GM18505 (cell line): ENCODE measurements around the gene CYB5R3.
"Not testable (repeated sequence)": the region's sequence is repeated elsewhere in the genome, so short reads cannot be mapped to it uniquely, and the experiment has no call there.

Source experiments
- ATAC-seq: cut with Tn5 transposase; IDR thresholded peaks from one replicate; pipeline ENCODE4 v1.9.1; 2021; ENCODE audit not compliant: unreplicated experiment
- POLR2A ChIP-seq: IDR thresholded peaks from 4 replicates; pipeline ENCODE4 v1.6.1; 2011; ENCODE audit warnings: borderline replicate concordance; ENCODE audit not compliant: insufficient read depth, insufficient read length; ENCODE audit errors: extremely low read depth

Gene CYB5R3

DNA sequence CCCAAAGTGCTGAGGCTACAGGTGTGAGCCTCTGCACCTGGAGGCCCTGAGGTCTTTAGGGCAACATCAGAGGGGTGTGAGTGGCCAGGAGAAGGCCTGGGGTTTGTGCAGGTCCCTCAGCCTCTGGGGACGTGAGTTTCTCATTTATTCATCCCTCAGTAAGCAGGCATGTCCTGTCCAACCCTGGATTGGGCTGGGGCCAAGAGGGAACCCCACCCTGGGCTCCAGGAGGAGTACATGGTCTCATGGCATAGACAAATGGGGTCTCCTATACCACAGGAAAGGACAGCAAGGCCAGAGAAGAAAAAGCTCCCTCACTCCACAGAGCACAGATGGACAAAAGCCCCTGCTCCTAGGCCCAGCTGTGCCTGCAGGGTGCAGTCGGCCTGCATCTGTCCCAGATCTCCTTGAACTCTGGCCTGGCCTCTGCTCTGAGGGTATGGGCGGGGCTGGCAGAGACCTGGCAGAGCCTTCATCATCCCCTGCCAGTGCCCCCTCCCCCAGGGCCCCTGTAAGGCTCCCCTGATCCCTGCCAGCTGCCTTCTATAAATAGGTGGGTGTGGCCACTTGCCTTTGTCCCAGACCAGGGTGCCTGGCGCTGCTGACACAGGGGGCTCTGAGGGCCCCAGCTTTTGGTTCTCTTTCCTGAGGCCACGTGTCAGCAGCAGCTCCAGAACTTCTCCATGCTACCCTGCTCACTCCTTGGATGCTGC, 36.9 kb upstream of the CYB5R3 start:
- no peak for TF ChIP-seq POLR2A
- no peak for ATAC-seq

DNA sequence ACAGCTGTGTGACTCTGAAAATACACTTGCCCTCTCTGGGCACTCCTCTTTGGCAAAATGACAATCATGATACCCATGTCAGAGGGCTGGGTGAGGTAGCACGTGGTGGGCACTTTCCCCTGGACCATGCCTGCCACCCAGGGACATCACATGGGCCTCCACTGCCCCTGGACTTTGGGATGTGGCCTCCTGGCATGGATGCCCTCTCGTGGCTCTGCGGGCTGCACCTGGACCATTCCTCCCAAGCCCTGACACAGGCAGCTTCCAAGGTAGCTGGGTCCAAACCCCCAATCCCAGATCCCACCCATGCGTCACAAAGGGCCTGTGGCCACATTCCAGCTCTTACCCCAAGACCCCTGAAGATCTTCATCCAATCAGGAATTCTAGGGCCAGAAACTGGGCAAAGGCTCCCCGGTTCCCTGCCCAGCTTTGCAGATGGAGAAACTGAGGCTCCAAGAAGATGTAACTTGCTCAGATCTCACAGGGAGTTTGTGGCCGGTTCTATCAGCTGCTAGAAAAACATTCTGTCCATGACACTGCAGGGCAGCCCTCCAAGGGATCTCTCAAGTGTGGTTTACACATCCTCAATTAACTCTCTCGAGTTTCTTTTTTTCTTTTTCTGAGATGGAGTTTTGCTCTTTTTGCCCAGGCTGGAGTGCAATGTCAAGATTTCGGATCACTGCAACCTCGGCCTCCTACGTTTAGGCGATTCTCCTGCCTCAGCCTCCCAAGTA, 35.4 kb upstream of the CYB5R3 start:
- no peak for ATAC-seq
- TF ChIP-seq POLR2A = no peak

DNA sequence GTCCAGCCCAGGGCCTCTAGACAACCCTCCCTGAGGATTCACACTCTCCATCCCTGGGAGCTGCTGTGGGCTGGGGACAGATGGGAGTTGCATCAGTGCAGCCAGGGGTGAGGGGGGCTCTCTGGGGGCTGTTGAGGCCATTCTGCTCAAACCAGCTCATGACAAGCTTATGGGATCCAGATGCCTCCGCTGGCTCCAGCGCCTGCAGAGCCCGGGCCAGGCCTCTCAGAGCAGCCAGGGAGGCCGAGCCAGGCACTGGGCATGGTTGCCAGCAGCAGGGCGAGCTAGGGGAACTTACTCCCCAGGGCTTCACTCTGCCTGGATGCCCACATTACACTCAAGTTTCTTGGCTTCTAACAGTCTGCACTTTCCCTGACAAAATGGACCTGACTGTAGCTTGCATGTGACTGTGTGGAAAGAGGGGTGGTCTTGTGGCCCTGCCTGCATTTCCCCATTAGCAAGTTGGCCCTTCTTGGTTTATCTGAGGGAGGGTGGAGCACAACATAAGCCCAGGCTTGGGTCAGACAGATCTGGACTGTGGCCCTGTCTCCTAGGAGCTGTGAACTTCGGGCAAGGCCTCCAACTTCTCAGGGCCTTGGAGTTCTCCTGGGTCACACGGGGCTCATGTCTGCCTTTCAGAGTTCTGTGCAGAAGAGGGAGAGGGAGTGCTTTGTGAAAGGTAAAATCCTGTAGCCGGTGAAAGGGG, 34.5 kb upstream of the CYB5R3 start:
- ATAC-seq = no peak
- no peak for TF ChIP-seq POLR2A

DNA sequence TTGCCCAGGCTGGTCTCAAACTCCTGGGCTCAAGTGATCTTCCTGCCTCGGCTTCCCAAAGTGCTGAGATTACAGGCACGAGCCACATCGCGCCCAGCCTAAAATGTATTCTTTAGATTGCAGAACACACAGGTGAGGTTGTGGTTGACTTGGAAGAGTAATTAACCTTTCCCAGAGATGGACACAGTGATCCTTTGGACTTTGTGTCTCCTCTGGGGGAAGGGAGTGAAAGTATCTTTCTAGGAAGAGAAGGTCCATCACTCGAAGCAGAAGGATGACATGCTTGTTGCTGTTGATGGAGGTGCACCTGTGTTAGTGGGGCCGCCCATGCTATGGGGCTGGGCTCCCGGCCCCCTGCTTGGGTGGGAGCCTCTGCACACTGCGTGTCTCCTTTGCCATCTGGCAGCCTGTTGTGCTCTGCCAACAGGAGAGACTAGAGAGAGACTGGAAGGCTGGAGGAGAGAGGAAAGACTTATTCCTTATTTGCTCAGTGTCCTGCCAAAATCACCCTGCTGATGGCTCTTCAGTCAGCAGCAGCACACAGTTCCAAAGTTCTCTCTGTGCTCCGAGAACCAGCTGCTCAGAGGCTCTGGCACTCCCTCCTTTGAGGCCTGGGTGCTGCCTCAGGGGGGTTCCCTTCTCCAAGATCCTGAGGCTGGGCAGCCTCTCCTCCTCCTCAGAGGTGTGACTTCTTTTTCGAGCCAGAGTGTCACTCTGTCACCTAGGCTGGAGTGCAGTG, 33.1 kb upstream of the CYB5R3 start:
- no peak for TF ChIP-seq POLR2A
- ATAC-seq = no peak

DNA sequence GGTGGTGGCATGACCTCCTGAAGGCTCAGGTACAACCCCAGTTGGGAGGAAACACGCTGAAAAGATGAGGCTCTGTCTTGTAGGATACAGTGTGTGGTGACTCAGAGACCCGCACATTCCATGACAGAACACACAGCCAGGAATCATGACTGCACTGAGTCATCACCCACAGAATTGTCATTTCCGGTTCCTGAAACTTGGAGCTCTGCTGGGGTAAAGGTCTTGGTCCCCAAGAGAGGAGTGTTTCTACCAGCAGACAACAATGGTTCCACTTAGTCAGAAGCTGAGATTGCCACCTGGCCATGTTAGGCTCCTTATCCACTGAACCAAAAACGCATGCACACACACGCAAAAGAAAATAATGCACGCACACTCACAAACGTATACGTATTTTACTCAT, 31.5 kb upstream of the CYB5R3 start:
- no peak for ATAC-seq
- TF ChIP-seq POLR2A = no peak

DNA sequence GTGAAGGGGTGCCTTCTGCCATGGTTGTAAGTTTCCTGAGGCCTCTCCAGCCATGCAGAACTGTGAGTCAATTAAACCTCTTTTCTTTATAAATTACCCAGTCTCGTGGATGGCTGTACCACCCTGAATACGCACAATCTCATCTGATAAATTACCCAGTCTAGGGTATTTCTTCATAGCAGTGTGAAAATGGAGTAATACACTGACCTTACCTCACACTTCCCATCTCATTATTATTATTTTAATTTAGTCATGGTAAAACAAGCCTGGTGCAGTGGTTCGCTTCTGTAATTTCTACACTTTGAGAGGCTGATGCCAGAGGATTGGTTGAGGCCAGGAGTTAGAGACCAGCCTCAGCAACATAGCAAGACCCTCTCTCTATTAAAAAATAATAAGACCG, 30.5 kb upstream of the CYB5R3 start:
- no peak for TF ChIP-seq POLR2A
- ATAC-seq = no peak

DNA sequence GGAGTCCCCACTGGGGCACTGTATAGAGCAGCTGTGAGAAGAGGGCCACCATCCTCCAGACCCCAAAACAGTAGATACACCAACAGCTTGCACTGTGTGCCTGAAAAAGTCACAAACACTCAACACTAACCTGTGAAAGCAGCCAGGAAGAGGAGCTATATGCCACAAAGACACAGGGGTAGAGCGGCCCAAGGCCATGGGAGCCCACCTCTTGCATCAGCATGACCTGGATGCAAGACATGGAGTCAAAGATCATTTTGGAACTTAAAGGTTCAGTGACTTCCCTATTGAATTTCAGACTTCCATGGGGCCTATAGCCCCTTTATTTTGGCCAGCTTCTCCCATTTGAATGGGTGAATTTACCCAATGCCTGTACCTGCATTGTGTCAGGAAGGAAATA, 29.7 kb upstream of the CYB5R3 start:
- ATAC-seq = no peak

DNA sequence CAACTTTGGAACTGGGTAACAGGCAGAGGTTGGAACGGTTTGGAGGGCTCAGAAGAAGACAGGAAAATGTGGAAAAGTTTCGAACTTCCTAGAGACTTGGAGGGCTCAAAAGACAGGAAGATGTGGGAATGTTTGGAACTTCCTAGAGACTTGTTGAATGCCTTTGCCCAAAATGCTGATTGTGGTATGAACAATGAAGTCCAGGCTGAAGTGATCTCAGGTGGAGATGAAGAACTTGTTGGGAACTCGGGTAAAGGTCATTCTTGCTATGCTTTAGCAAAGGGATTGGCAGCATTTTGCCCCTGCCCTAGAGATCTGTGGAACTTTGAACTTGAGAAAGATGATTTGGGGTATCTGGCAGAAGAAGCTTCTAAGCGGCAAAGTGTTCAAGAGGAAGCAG, 28.7 kb upstream of the CYB5R3 start:
- not testable (repeated sequence) for ATAC-seq

More for the DNA sequence above, 29.7 kb upstream of the CYB5R3 start:
- TF ChIP-seq POLR2A = no peak

DNA sequence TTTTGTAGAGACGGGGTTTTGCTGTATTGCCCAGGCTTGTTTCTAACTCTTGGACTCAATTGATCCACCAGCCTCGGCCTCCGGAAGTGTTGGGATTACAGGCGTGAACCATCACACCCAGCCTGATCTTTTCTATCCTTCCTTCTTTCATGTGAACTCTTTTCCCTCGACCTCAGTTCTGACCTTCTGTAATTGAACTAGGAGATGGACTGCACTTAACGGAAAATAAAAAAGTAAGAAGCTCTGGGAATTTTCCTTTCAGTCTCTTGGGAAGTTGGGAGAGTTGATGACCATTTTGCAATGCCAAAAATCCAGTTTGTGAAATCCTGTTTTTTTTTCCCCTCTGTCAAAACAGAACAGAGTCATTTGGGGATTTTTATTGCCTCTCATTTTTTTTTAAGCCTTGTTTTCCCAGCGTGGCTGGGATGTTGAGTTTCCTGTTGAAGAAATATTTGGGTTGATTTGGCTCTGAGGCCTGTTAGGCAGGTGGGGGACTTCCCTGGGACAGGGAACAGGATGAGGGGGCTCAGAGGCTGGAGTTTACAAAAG, 26.9 kb upstream of the CYB5R3 start:
- no peak for ATAC-seq
- no peak for TF ChIP-seq POLR2A

DNA sequence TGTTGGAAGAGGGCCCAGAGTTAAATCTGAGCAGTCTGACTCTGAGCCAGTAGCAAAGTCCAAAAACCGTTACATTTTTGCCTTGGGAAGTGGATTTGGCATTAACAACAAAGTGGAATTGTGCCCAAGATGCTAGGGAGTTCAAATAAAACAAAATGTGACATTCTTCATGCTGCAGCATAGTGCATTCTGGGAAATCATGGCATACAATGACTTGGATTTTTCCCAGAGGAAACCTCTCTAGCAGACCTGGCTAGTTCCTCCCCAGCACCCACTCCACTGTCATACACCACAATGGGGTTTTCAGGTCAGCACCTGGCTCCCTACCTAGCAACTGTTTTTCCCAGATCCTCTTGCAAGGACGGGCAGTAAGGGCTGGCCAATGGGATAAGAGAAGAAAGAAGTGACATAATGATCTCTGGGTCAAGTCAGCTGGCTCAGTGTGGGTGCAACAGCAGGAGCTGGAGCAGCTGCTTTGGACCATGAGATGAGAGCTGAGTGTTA, 24.8 kb upstream of the CYB5R3 start:
- ATAC-seq = no peak

DNA sequence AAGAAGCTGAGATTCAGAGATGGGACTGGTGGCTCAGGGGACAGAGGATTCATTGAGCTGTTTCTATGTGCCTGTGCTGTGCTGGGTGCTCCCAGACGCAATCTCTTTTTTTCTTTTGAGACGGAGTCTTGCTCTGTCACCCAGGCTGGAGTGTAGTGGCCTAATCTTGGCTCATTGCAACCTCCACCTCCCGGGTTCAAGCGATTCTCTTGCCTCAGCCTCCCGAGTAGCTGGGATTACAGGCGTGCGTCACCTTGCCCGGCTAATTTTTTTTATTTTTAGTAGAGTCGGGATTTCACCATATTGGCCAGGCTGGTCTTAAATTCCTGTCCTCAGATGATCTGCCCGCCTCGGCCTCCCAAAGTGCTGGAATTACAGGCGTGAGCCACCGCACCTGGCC, 23.9 kb upstream of the CYB5R3 start:
- ATAC-seq = not testable (repeated sequence)

More for the DNA sequence above, 24.8 kb upstream of the CYB5R3 start:
- TF ChIP-seq POLR2A = no peak

DNA sequence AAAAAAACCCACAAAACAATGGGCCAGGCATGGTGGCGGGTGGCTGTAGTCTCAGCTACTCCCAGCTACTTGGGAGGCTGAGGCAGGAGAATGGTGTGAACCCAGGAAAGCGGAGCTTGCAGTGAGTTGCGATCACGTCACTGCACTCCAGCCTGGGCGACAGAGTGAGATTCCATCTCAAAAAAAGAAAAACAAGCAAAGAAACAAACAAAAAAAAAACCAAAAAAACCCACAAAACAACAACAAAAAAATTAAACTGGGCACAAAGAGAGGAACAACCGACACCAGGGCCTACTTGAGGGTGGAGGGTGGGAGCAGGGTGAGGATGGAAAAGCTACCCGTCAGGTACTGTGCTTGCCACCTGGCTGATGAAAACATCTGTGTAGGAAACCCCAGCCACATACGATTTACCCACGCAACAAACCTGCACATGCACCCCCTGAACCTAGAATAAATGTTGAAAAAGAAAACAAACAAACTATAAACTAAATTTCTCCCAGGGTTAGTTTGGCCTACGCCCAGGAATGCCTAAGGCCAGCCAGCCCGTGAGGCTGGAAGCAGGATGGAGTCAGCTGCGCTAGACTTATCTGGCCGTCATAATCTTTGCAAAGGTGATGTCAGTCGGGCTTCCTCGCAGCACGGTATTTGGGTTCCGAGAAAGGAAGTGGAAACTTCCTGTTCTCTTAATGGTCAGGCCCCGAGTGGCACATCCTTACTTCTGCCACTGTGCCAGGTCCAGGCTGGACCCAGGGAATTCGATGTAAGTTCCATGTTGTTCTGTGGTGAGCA, 21.9 kb upstream of the CYB5R3 start:
- TF ChIP-seq POLR2A = no peak
- no peak for ATAC-seq
